ENCODE measurements around the gene KLF13. TPM values are rescaled to one million over a fixed set of nuclear protein-coding genes. Genes with fewer than 3 reads are reported as not detected.
A peak's percentile ranks its signal among the peaks of the same experiment; 100 is the strongest.

Gene KLF13
- total RNA-seq, 1 donor from 2014 or later = 26.9 TPM

DNA sequence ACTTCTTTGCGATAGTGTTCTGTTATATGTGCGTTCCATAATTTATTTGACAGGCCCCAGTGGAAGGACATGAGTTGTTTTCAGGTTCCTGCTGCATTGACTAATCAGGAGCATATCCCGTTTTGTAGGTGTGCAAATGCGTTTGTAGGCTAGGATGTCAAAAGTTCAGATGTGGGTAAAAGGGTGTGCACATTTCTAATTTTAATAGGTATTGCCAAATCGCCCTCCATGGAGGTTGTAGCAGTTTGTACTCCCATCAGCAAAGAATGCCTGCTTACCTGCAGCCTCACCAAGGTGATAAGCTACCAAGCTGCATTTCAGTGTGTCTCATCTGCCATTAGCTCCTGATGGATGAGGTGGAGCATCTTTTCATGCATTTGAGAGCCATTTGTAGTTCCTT is 36.3 kb downstream of the KLF13 start:
- H3K9me3 Mint-ChIP-seq (ENCODE audit: low read depth) = no peaks in the 10 kb centered on the region
- H3K4me3 Mint-ChIP-seq (ENCODE audit: low read depth) = no peak overlapping the region
- H3K27ac Mint-ChIP-seq = no peak overlapping the region
- H3K27me3 Mint-ChIP-seq = no peaks in the 10 kb centered on the region
- H3K36me3 Mint-ChIP-seq (ENCODE audit: insufficient read depth) = no peaks in the 10 kb centered on the region
- H3K4me1 Mint-ChIP-seq (ENCODE audit: low read depth) = peaks cover 34% of the 10 kb centered on the region
- no peak for DNase-seq (ENCODE audit: low spot score, unreplicated experiment)
- no peak for TF ChIP-seq CTCF (IDR thresholded peaks at IDR 0.05; ENCODE audit: unreplicated experiment)

- no peak for DNase-seq (ENCODE audit: low spot score, unreplicated experiment)
- no peaks in the 10 kb centered on the region for H3K9me3 Mint-ChIP-seq (ENCODE audit: low read depth)
- H3K36me3 Mint-ChIP-seq (ENCODE audit: insufficient read depth) = no peaks in the 10 kb centered on the region
- TF ChIP-seq CTCF (IDR thresholded peaks at IDR 0.05; ENCODE audit: unreplicated experiment) = no peak
- H3K4me1 Mint-ChIP-seq (ENCODE audit: low read depth) = peaks cover 42% of the 10 kb centered on the region
- H3K27me3 Mint-ChIP-seq = no peaks in the 10 kb centered on the region
- peak overlapping the region; percentile 45 for H3K27ac Mint-ChIP-seq
- H3K4me3 Mint-ChIP-seq (ENCODE audit: low read depth) = no peak overlapping the region
Observed at GRCh38 chr15:31364301-31365031, 37.8 kb downstream of the KLF13 start.

DNA sequence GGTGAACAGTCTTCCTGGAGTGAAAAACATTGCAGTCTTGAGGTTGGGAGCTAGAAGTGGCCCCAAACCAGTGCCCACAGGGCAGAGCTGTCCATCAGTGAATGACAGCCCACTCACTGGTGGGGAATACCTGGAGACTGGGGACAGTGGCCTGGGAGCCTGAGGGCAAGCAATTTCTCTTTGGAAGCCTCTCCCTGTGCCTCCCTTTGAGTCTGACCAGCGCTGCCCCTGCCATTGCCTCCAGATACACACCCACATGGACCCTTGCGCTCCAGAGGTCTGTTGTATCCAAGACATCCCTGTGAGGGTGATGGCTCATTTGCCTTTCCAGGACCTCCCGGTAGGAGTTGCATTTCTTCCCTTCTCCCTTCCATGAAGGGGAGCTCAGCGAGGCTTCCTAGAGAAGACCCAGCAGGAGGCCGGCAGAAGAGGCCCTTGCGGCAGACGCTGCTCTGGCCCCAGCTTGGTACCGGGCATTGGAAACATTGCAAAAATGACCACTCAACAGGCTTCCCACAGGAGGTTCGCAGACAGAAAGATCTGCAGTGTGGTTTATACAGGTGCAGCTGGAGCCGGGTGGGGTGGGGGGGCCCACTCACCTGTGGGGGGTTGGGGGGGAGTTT is 38.5 kb downstream of the KLF13 start:
- H3K9me3 Mint-ChIP-seq (ENCODE audit: low read depth) = peaks cover 3% of the 10 kb centered on the region
- H3K4me1 Mint-ChIP-seq (ENCODE audit: low read depth) = peaks cover 42% of the 10 kb centered on the region
- H3K27ac Mint-ChIP-seq = no peak overlapping the region
- peaks cover 2% of the 10 kb centered on the region for H3K36me3 Mint-ChIP-seq (ENCODE audit: insufficient read depth)
- no peaks in the 10 kb centered on the region for H3K27me3 Mint-ChIP-seq
- no peak overlapping the region for H3K4me3 Mint-ChIP-seq (ENCODE audit: low read depth)
- TF ChIP-seq CTCF (IDR thresholded peaks at IDR 0.05; ENCODE audit: unreplicated experiment) = no peak
- DNase-seq (ENCODE audit: low spot score, unreplicated experiment) = no peak

DNA sequence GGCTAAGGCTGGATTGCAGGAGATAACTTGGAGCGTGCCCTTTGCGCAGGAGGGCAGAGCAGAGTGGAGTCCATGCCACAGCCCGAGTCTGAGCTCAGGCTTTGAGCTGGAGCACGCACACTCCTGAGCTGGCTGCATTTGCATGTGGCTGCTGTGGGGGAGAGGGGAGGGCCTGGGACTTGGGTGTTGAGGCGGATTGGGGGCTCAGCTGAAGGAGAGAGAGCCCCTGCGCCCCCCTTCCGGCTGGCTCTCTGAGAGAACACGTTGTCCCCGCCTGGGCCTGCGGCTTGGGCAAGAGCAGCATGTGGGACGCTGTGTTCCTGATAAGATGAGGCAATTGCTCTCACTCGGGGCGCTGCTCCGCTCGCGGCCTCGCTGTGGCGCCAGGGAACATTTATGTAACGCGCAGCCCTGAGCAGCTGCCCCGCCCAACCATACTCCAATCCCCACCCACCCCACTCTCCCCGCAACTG is 39.1 kb downstream of the KLF13 start:
- Mint-ChIP-seq H3K27ac (peak overlapping the region; percentile 29), H3K4me3 (ENCODE audit: low read depth) (no peak overlapping the region), H3K4me1 (ENCODE audit: low read depth) (peaks cover 41% of the 10 kb centered on the region), H3K9me3 (ENCODE audit: low read depth) (peaks cover 3% of the 10 kb centered on the region), H3K27me3 (no peaks in the 10 kb centered on the region), H3K36me3 (ENCODE audit: insufficient read depth) (peaks cover 3% of the 10 kb centered on the region)
- peak; percentile 48 for TF ChIP-seq CTCF (IDR thresholded peaks at IDR 0.05; ENCODE audit: unreplicated experiment)
- DNase-seq (ENCODE audit: low spot score, unreplicated experiment) = peak; percentile 35

DNA sequence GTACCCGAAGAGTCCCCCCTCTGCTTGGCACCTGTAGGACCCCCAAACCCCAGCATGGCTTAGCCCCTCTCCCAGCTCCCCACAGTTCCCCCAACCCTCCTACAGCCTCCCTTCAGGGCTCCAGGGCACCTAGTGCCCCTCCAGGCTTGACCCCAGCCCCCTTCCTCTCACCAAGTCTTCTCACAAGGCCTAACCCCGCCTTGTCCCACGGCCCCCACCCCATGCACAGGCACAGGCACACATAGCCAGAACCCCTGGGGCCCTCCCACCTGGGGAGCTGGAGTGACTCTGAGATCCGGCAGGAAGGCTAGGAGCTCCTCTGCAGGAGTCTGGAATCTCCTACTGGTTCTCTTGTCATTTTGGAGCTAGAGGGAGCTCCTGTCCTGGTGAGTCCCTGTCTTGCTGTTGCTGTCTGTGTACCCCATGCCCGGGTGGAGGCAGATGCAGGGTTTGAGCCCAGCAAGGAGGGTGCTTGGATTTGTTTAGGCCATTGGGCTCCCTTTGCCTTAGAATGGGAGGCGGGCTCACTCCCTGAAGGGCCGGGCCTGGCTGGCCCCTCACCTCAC is 39.6 kb downstream of the KLF13 start:
- Mint-ChIP-seq H3K27me3 (no peaks in the 10 kb centered on the region), H3K36me3 (ENCODE audit: insufficient read depth) (peaks cover 5% of the 10 kb centered on the region), H3K4me1 (ENCODE audit: low read depth) (peaks cover 41% of the 10 kb centered on the region), H3K4me3 (ENCODE audit: low read depth) (no peak overlapping the region), H3K9me3 (ENCODE audit: low read depth) (peaks cover 3% of the 10 kb centered on the region), H3K27ac (no peak overlapping the region)
- TF ChIP-seq CTCF (IDR thresholded peaks at IDR 0.05; ENCODE audit: unreplicated experiment) = no peak
- DNase-seq (ENCODE audit: low spot score, unreplicated experiment) = no peak

Data from progenitor cell of endocrine pancreas (in vitro differentiated cells).